B cell (primary cell): Measurements from ENCODE around the gene CD8A.

Source experiments
- CTCF ChIP-seq: fragments of 200-600 bp; IDR thresholded peaks from one replicate; pipeline ENCODE4 v1.8.0; 2022; ENCODE audit warnings: antibody characterized with exemption, mild to moderate bottlenecking
- EZH2 ChIP-seq: IDR thresholded peaks from 2 replicates; pipeline ENCODE4 v1.6.1; 2012; ENCODE audit warnings: borderline replicate concordance, low read depth, mild to moderate bottlenecking, moderate library complexity, low read length; ENCODE audit not compliant: insufficient read depth, poor library complexity, severe bottlenecking

GRCh38 chr2:86769838-86770237, 20.9 kb downstream of the CD8A start:
- TF ChIP-seq CTCF: no peak
- no peak for TF ChIP-seq EZH2
